Measurements from ENCODE around the gene ARL4D. TPM values are rescaled to one million over a fixed set of nuclear protein-coding genes. Genes with fewer than 3 reads are reported as not detected.
A peak's percentile ranks its signal among the peaks of the same experiment; 100 is the strongest.

The ARL4D gene
- total and polyA plus RNA-seq, 2 of the 4 experiments (the other 2 are of a cell fraction), result 12.5 to 30.7 TPM

GRCh38 chr17:43444223-43445008, 45.6 kb downstream of the ARL4D start:
- peak overlapping the region; percentile 28; the same call in 1 of the 2 replicates for H3K4me2 ChIP-seq (ENCODE audit: low read depth, low read length)

More at GRCh38 chr17:43444223-43445008, 45.6 kb downstream of the ARL4D start:
- H2BK120ac ChIP-seq (ENCODE audit: low read depth, low read length), result peak overlapping the region; percentile 79
- TF ChIP-seq CHD1 (IDR thresholded peaks at IDR 0.05; ENCODE audit: low read depth, low read length) (no peak), RFX5 (IDR thresholded peaks at IDR 0.05; ENCODE audit: low read depth, low read length) (no peak), RCOR1 (IDR thresholded peaks at IDR 0.05; ENCODE audit: insufficient replicate concordance, low read length) (no peak), NFE2L2 (IDR thresholded peaks at IDR 0.05; ENCODE audit: low read depth, low read length) (no peak), POLR2A (IDR thresholded peaks at IDR 0.05; ENCODE audit: low read depth, low read length) (no peak), MAFK (IDR thresholded peaks at IDR 0.05; ENCODE audit: low read depth, low read length) (peak; percentile 59; the same call in 1 of the 2 replicates), CTCF (conservative IDR thresholded peaks at IDR 0.05; ENCODE audit: low read depth, low read length) (no peak), FOS (IDR thresholded peaks at IDR 0.05; ENCODE audit: low read depth, low read length) (no peak)
- in situ Hi-C loops (cut with MboI; ENCODE audit: low sequenced_read_pairs) (no loop called here), dilution Hi-C loops (cut with HindIII; ENCODE audit: low sequenced_read_pairs, unreplicated experiment) (no loop called here), intact Hi-C loops (cut with micrococcal nuclease) (no loop called here)
- H3K9me1 ChIP-seq (ENCODE audit: insufficient read depth, low read length), result peaks cover 9% of the 10 kb centered on the region; the same call in 1 of the 2 replicates
- H3K9ac ChIP-seq (ENCODE audit: low read depth, low read length), result no peak overlapping the region
- ChIA-PET POLR2A (ENCODE audit: unreplicated experiment) (no interaction called here), CTCF (no interaction called here)
- H3K27ac ChIP-seq (ENCODE audit: insufficient read depth, low read length), result peak overlapping the region; percentile 15; the same call in 1 of the 2 replicates
- peak overlapping the region; percentile 63 for H3K14ac ChIP-seq (replicated peaks; ENCODE audit: low read depth, low read length)
- H3K56ac ChIP-seq (ENCODE audit: extremely low read depth, insufficient read depth, low read length), result 0 out of 2 replicates have a peak overlapping the region, but pooled peaks have one; percentile 1
- peak overlapping the region; percentile 18; the same call in 1 of the 3 replicates for H2BK15ac ChIP-seq (ENCODE audit: low read depth, low read length)
- 83% methylated on average over 4 of the region's 8 CpGs; no CpG with 5 or more reads in 1 of the 2 experiments for WGBS, 2 experiments (ENCODE audit: extremely low coverage in 2 of 2, insufficient read length in 1 of 2)
- peak; percentile 49 for DNase-seq
- ATAC-seq (ENCODE audit: low read depth), result peak; percentile 82
- no peak overlapping the region for H3K4me3 ChIP-seq (ENCODE audit: insufficient read depth, low read depth, low read length)
- H2AK9ac ChIP-seq (replicated peaks; ENCODE audit: low read depth, low read length, poor library complexity), result peak overlapping the region; percentile 76
- BruUV-seq (replicated peaks), result no TSS peak
- H3K79me1 ChIP-seq (ENCODE audit: low read depth in 1 of 2, low read length in 2 of 2), result no peaks in the 10 kb centered on the region
- H2AFZ ChIP-seq (replicated peaks; ENCODE audit: low read length, poor library complexity), result peak overlapping the region; percentile 73
- H4K91ac ChIP-seq (ENCODE audit: insufficient read depth, low read depth, low read length), result peak overlapping the region; percentile 34; the same call in 1 of the 2 replicates
- H4K20me1 ChIP-seq (ENCODE audit: insufficient read depth, low read length), result no peaks in the 10 kb centered on the region
- peak overlapping the region in 1 of 2 experiments; percentile 37; a peak in 1 of 4 replicates for H4K8ac ChIP-seq (ENCODE audit: low read depth in 2 of 2, low read length in 2 of 2)
- peaks cover 5% of the 10 kb centered on the region for H3K4me1 ChIP-seq (ENCODE audit: control insufficient read depth, insufficient read depth, low read length)
- no peak overlapping the region for H2AK5ac ChIP-seq (ENCODE audit: low read depth, low read length)
- H3K36me3 ChIP-seq (ENCODE audit: control insufficient read depth, insufficient read depth, low read length), result no peaks in the 10 kb centered on the region
- H3K23ac ChIP-seq (ENCODE audit: low read depth, low read length), result peak overlapping the region; percentile 56; the same call in 1 of the 2 replicates
- H2BK5ac ChIP-seq (ENCODE audit: low read depth, low read length, poor library complexity, severe bottlenecking), result peak overlapping the region; percentile 71
- H3K4ac ChIP-seq (ENCODE audit: low read depth, low read length), result peak overlapping the region; percentile 26
- H2BK20ac ChIP-seq (ENCODE audit: low read depth, low read length), result peak overlapping the region; percentile 83
- H3K9me3 ChIP-seq (ENCODE audit: control insufficient read depth, insufficient read depth, low read length), result no peaks in the 10 kb centered on the region
- H3K18ac ChIP-seq (ENCODE audit: low read depth, low read length), result peak overlapping the region; percentile 65
- 0 out of 2 replicates have a peak overlapping the region, but pooled peaks have one; percentile 40 for H4K5ac ChIP-seq (ENCODE audit: low read depth, low read length)
- no peaks in the 10 kb centered on the region; the same call in 1 of the 2 replicates for H3K27me3 ChIP-seq (ENCODE audit: control insufficient read depth, insufficient read depth, low read length)
